ENCODE results near the gene CDH22. TPM values are rescaled to one million over a fixed set of nuclear protein-coding genes. Genes with fewer than 3 reads are reported as not detected.

Gene CDH22
- total RNA-seq, 1 donor from 2014 or later, result 1.3 TPM

- Mint-ChIP-seq H3K36me3 (peaks cover 3% of the 10 kb centered on the region), H3K9me3 (no peaks in the 10 kb centered on the region), H3K27me3 (peaks cover 91% of the 10 kb centered on the region), H3K27ac (no peak overlapping the region), H3K4me3 (peak overlapping the region; percentile 77), H3K4me1 (ENCODE audit: unreplicated experiment) (peaks cover 4% of the 10 kb centered on the region)
- peak; percentile 84 for TF ChIP-seq CTCF (conservative IDR thresholded peaks at IDR 0.05)
- no peak for DNase-seq (ENCODE audit: extremely low spot score, unreplicated experiment)
Observed at GRCh38 chr20:46307139-46307998, 929 bp downstream of the CDH22 start.

- Mint-ChIP-seq H3K27me3 (peaks cover 91% of the 10 kb centered on the region), H3K4me3 (peak overlapping the region; percentile 77), H3K36me3 (peaks cover under 1% of the 10 kb centered on the region), H3K27ac (no peak overlapping the region), H3K9me3 (no peaks in the 10 kb centered on the region), H3K4me1 (ENCODE audit: unreplicated experiment) (peaks cover under 1% of the 10 kb centered on the region)
- DNase-seq (ENCODE audit: extremely low spot score, unreplicated experiment), result no peak
- no peak for TF ChIP-seq CTCF (conservative IDR thresholded peaks at IDR 0.05)
Observed at GRCh38 chr20:46306743-46307138, 1.6 kb downstream of the CDH22 start.

GRCh38 chr20:46305973-46306360 is 2.3 kb downstream of the CDH22 start:
- no peak for DNase-seq (ENCODE audit: extremely low spot score, unreplicated experiment)
- Mint-ChIP-seq H3K27me3 (peaks cover 90% of the 10 kb centered on the region), H3K36me3 (no peaks in the 10 kb centered on the region), H3K4me1 (ENCODE audit: unreplicated experiment) (no peaks in the 10 kb centered on the region), H3K4me3 (peak overlapping the region; percentile 77), H3K27ac (no peak overlapping the region), H3K9me3 (no peaks in the 10 kb centered on the region)
- no peak for TF ChIP-seq CTCF (conservative IDR thresholded peaks at IDR 0.05)

GRCh38 chr20:46305331-46305972 is 2.8 kb downstream of the CDH22 start:
- H3K27me3 Mint-ChIP-seq, result peaks cover 89% of the 10 kb centered on the region
- no peak overlapping the region for H3K4me3 Mint-ChIP-seq

GRCh38 chr20:46304852-46305251 is 3.4 kb downstream of the CDH22 start:
- Mint-ChIP-seq H3K9me3 (no peaks in the 10 kb centered on the region), H3K4me3 (no peak overlapping the region), H3K27me3 (peaks cover 88% of the 10 kb centered on the region), H3K36me3 (no peaks in the 10 kb centered on the region), H3K27ac (no peak overlapping the region), H3K4me1 (ENCODE audit: unreplicated experiment) (no peaks in the 10 kb centered on the region)
- no peak for DNase-seq (ENCODE audit: extremely low spot score, unreplicated experiment)
- no peak for TF ChIP-seq CTCF (conservative IDR thresholded peaks at IDR 0.05)

More at GRCh38 chr20:46305331-46305972, 2.8 kb downstream of the CDH22 start:
- TF ChIP-seq CTCF (conservative IDR thresholded peaks at IDR 0.05), result no peak
- no peak for DNase-seq (ENCODE audit: extremely low spot score, unreplicated experiment)
- H3K27ac Mint-ChIP-seq, result no peak overlapping the region
- no peaks in the 10 kb centered on the region for H3K36me3 Mint-ChIP-seq
- no peaks in the 10 kb centered on the region for H3K4me1 Mint-ChIP-seq (ENCODE audit: unreplicated experiment)
- H3K9me3 Mint-ChIP-seq, result no peaks in the 10 kb centered on the region

All from type B pancreatic cell (in vitro differentiated cells).